Right lobe of liver (tissue), 6 donors: ENCODE data around the gene SLC6A3. TPM values are rescaled to one million over a fixed set of nuclear protein-coding genes. Genes with fewer than 3 reads are reported as not detected.

ENCODE experiments used
- ATAC-seq, 4 donors: fragments of 200-7000 bp; cut with Tn5 transposase; one replicate each; pipeline ENCODE4 v1.9.1; 2020; ENCODE audit warnings: mild to moderate bottlenecking in 4 of 4, moderate library complexity in 4 of 4
- DNase-seq, 3 donors: peaks; one replicate each; pipeline ENCODE4 v3.0.0-alpha.2; 2020
- H3K27ac ChIP-seq, 3 donors: fragments of 200-600 bp; one replicate each; pipeline ENCODE4 v1.8.0; 2022
- H3K27me3 ChIP-seq, 2 donors: fragments of 200-600 bp; one replicate each; pipeline ENCODE4 v1.8.0; 2022
- H3K36me3 ChIP-seq, 4 donors: fragments of 200-600 bp; sonication (generic) in 1 of 4; one replicate each; pipeline versions ENCODE4 v1.5.1 to v1.8.0; 2017 to 2022; ENCODE audit warnings: control low read depth in 1 of 4
- H3K4me1 ChIP-seq, 4 donors: fragments of 200-600 bp; sonication (generic) in 1 of 4; one replicate each; pipeline versions ENCODE4 v1.5.1 to v1.8.0; 2017 to 2022; ENCODE audit warnings: control low read depth in 1 of 4
- H3K4me3 ChIP-seq, 3 donors: fragments of 200-600 bp; one replicate each; pipeline ENCODE4 v1.8.0; 2022
- H3K9me3 ChIP-seq, 4 donors: fragments of 200-600 bp; sonication (generic) in 1 of 4; one replicate each; pipeline versions ENCODE4 v1.5.1 to v1.8.0; 2017 to 2022; ENCODE audit warnings: control low read depth in 1 of 4
- POLR2A ChIP-seq: fragments of 450-650 bp; IDR thresholded peaks from one replicate; pipeline ENCODE4 v1.6.1; 2017; ENCODE audit warnings: antibody characterized with exemption, mild to moderate bottlenecking
- WGBS: methylation state at CpG from one replicate; pipeline ENCODE4 v1.1.6; 2018; ENCODE audit warnings: low coverage, low lambda C conversion rate; ENCODE audit not compliant: insufficient coverage; ENCODE audit errors: missing lambda C conversion rate; 5-methylcytosine and 5-hydroxymethylcytosine counted together
- intact Hi-C, 2 donors: fragments of 100-400 bp; cut with DNase I; formaldehyde crosslinking; loops; one replicate each; pipeline versions ENCODE4 v1.11.2 to v1.14.1; 2022
- total RNA-seq, 6 experiments: library from RNA; depleted of rRNA in 2 of 6; stranded (reverse); fragments of >200 nt in 2 of 6; fragmentation: NEBNext Ultra II Directional in 3 of 6; extraction: Animal tissue kit (Norgen Biotek cat#: 25700) in 3 of 6; gene quantifications; one replicate each; pipeline versions ENCODE4 v1.1.0 to v1.2.4, GENCODE V29; 2016 to 2023
- TF ChIP-seq, protein P1 (sequence below), 4 donors: fragments of 200-600 bp in 3 of 4; fragments of 450-650 bp in 1 of 4; IDR thresholded peaks; one replicate each; pipeline versions ENCODE4 v1.5.1 to v1.8.0; 2016 to 2022; ENCODE audit warnings: antibody characterized with exemption in 4 of 4, mild to moderate bottlenecking in 2 of 4
- donor health status: DM: no; HTN: yes; CAD: no.
- donor health status: DM: no; HTN: no; CAD: no.
- donor health status: DM: no; HTN: no; CAD: no.
- donor health status: DM: no; HTN: yes; CAD: no.
- donor health status: DM: no; HTN: yes; CAD: no.

The SLC6A3 gene
- total RNA-seq, 6 experiments from 2014 or later: not detected

DNA sequence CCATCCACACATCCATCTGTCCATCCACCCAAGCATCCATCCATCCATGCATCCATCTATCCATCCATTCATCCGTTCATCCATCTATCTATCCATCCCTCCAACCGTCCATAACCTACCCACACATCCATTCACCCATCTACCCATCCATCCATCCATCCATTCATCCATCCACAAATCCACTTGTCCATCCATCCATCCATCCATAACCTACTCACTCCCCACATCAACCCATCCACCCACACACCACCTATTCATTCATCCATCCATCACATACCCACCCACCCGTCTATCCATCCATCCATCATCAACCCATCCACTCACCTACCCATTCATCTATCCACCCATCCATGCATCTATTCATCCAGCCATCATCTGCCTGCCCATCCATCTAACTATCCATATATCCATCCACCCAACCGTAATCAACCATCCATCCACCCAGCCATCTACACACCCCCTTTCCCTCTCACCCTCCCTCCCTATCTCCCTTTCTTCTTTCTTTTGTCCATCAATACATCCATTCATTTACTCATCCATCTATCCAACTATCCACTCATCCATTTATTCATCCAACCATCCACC, 56.8 kb downstream of the SLC6A3 start:
- no peak for DNase-seq
- Histone ChIP-seq H3K36me3 (no peaks in the 10 kb centered on the region), H3K27ac (no peak overlapping the region), H3K9me3 (no peaks in the 10 kb centered on the region), H3K27me3 (no peaks in the 10 kb centered on the region), H3K4me3 (no peak overlapping the region), H3K4me1 (peaks cover 0 to 5% (median 0%) of the 10 kb centered on the region in 4 donors)
- ATAC-seq: no peak
- no peak for TF ChIP-seq POLR2A
- TF ChIP-seq, protein P1, sequence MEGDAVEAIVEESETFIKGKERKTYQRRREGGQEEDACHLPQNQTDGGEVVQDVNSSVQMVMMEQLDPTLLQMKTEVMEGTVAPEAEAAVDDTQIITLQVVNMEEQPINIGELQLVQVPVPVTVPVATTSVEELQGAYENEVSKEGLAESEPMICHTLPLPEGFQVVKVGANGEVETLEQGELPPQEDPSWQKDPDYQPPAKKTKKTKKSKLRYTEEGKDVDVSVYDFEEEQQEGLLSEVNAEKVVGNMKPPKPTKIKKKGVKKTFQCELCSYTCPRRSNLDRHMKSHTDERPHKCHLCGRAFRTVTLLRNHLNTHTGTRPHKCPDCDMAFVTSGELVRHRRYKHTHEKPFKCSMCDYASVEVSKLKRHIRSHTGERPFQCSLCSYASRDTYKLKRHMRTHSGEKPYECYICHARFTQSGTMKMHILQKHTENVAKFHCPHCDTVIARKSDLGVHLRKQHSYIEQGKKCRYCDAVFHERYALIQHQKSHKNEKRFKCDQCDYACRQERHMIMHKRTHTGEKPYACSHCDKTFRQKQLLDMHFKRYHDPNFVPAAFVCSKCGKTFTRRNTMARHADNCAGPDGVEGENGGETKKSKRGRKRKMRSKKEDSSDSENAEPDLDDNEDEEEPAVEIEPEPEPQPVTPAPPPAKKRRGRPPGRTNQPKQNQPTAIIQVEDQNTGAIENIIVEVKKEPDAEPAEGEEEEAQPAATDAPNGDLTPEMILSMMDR (IDR thresholded peaks at IDR 0.05): no peak
- intact Hi-C loops: no loop called here
- 59% methylated on average over 3 of the region's 4 CpGs for WGBS

GRCh38 chr5:1387876-1388275, 57.4 kb downstream of the SLC6A3 start:
- intact Hi-C loops: no loop called here
- 70% methylated on average over 2 of the region's 5 CpGs for WGBS
- ATAC-seq (no peak), DNase-seq (peak in 1 of 3 donors; percentile 37)
- no peaks in the 10 kb centered on the region for H3K9me3 ChIP-seq
- TF ChIP-seq, protein P1 (IDR thresholded peaks at IDR 0.05): no peak
- no peak for TF ChIP-seq POLR2A
- no peaks in the 10 kb centered on the region for H3K27me3 ChIP-seq
- no peak overlapping the region for H3K4me3 ChIP-seq
- no peak overlapping the region for H3K27ac ChIP-seq
- peaks cover 0 to 5% (median 0%) of the 10 kb centered on the region in 4 donors for H3K4me1 ChIP-seq
- no peaks in the 10 kb centered on the region for H3K36me3 ChIP-seq

DNA sequence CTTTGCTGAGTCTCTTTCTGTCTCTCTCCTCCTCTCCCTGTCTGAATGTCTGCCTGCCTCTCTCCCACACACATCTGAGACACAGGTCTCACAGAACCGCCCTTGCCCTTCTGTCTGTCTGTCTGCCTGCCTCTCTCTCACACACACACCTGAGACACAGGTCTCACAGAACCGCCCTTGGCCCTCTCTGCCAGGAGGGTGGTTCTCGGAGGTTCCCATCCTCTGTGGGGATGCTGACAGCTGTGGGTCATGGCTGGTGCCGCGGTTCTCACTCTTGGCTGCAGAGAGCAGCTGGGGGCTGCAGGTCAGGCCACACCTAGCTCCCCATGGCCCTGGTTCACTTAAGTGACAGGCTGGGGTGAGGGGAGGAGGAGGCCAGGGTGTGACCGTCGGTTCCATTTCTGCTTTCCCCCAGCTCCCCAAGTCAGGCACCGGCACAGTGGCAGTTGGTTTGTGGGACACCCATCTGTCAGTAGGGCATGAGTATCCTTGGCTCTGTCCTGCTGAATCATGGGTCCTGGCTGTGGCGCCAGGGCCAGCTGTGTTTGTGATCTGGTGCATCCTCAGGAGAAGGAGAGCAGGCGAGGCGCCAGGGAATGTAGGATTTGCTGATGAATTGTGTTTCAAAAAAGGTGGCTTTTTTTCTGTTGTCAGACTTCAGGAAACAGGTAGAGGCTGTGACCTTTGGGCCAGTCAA, 58.0 kb downstream of the SLC6A3 start:
- H3K9me3 ChIP-seq: no peaks in the 10 kb centered on the region
- DNase-seq: peak in 1 of 3 donors; percentile 38
- peaks cover 0 to 5% (median 0%) of the 10 kb centered on the region in 4 donors for H3K4me1 ChIP-seq
- no peaks in the 10 kb centered on the region for H3K36me3 ChIP-seq
- TF ChIP-seq POLR2A: no peak
- TF ChIP-seq, protein P1 (IDR thresholded peaks at IDR 0.05): no peak
- H3K4me3 ChIP-seq: no peak overlapping the region
- intact Hi-C loops: no loop called here
- H3K27ac ChIP-seq: no peak overlapping the region
- no peak for ATAC-seq
- no peaks in the 10 kb centered on the region for H3K27me3 ChIP-seq
- 69% methylated on average over 6 of the region's 11 CpGs for WGBS

DNA sequence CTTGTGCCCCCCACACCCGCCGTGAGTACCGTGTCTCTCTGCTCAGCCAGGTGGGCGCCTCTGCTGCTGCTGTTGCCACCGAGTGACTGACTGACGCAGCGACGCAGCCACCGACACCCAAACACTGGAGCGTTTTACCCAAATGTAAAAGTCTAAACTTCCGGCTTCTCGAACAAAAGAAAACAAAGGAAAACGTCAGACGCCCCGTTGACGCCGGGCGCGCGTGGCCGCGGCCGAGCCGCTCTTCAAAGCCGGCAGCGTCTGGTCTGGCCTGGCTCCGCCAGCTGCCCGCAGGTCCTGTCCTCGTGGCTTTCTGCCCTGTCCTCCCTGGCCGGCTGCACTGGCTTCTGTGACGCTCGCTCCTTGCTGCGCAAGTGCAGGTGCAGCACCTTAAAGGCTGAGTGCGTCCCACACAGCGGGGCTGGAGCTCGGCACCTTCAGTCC, 58.9 kb downstream of the SLC6A3 start:
- no peaks in the 10 kb centered on the region for H3K9me3 ChIP-seq
- H3K27ac ChIP-seq: peak overlapping the region; percentile 16 to 67 (median 50)
- WGBS: 0% methylated on average over 21 of the region's 36 CpGs
- ATAC-seq (peak; percentile 74 to 86 (median 79)), DNase-seq (peak; percentile 74 to 87 (median 83))
- TF ChIP-seq, protein P1 (IDR thresholded peaks at IDR 0.05): no peak
- TF ChIP-seq POLR2A: no peak
- peak overlapping the region; percentile 53 to 64 (median 55) for H3K4me3 ChIP-seq
- peaks cover 0 to 5% (median 0%) of the 10 kb centered on the region in 4 donors for H3K4me1 ChIP-seq
- H3K36me3 ChIP-seq: no peaks in the 10 kb centered on the region
- intact Hi-C loops: no loop called here
- H3K27me3 ChIP-seq: no peaks in the 10 kb centered on the region
